Colonic mucosa (tissue), 4 donors: ENCODE results near the gene ITGA6. TPM values are rescaled to one million over a fixed set of nuclear protein-coding genes. Genes with fewer than 3 reads are reported as not detected.

Experiments
- DNase-seq: peaks from one replicate; pipeline ENCODE4 v3.0.0-alpha.2; 2020
- H3K27ac ChIP-seq: fragments of 200-600 bp; one replicate; pipeline ENCODE4 v1.8.0; 2021
- H3K27me3 ChIP-seq: fragments of 200-600 bp; one replicate; pipeline ENCODE4 v1.8.0; 2021
- H3K36me3 ChIP-seq: fragments of 200-600 bp; one replicate; pipeline ENCODE4 v1.8.0; 2021
- H3K4me1 ChIP-seq: fragments of 200-600 bp; one replicate; pipeline ENCODE4 v1.8.0; 2021; ENCODE audit warnings: mild to moderate bottlenecking
- H3K4me3 ChIP-seq: fragments of 200-600 bp; one replicate; pipeline ENCODE4 v1.8.0; 2021
- H3K9ac ChIP-seq, 2 donors: one replicate each; pipeline ENCODE4 v1.7.0; 2013; ENCODE audit warnings: control low read depth in 2 of 2, low read depth in 2 of 2, low read length in 2 of 2
- H3K9me3 ChIP-seq: fragments of 200-600 bp; one replicate; pipeline ENCODE4 v1.8.0; 2021
- CTCF ChIP-seq: fragments of 200-600 bp; IDR thresholded peaks from one replicate; pipeline ENCODE4 v1.8.0; 2022; ENCODE audit warnings: antibody characterized with exemption, mild to moderate bottlenecking
- intact Hi-C: fragments of 100-400 bp; cut with DNase I; formaldehyde crosslinking; loops from one replicate; pipeline ENCODE4 v1.14.1; 2022
- total RNA-seq, 2 donors: library from RNA; stranded (reverse); fragmentation: NEBNext Ultra II Directional in 1 of 2; extraction: Animal tissue kit (Norgen Biotek cat#: 25700) in 1 of 2; gene quantifications; one replicate each; pipeline ENCODE4 v1.2.1, GENCODE V29; 2021
- donor health status: healthy.
- donor health status: DM: no; HTN: no; CAD: no.
- donor health status: DM: no; HTN: no; CAD: no.

Gene ITGA6
- total RNA-seq, 2 donors from 2014 or later = 174 to 186 TPM

- Histone ChIP-seq H3K4me1 (peaks cover 4% of the 10 kb centered on the region), H3K9ac (no peak overlapping the region)
- intact Hi-C loops = no loop called here
Measured at GRCh38 chr2:172447811-172448493, 20.6 kb downstream of the ITGA6 start.

GRCh38 chr2:172448544-172449267, 21.3 kb downstream of the ITGA6 start:
- H3K36me3 ChIP-seq = no peaks in the 10 kb centered on the region
- peak overlapping the region; percentile 38 for H3K27ac ChIP-seq
- no peak for TF ChIP-seq CTCF
- H3K4me3 ChIP-seq = no peak overlapping the region
- DNase-seq = peak; percentile 75
- intact Hi-C loops = no loop called here
- no peaks in the 10 kb centered on the region for H3K27me3 ChIP-seq
- H3K4me1 ChIP-seq = peaks cover 4% of the 10 kb centered on the region
- H3K9ac ChIP-seq = no peak overlapping the region
- H3K9me3 ChIP-seq = no peaks in the 10 kb centered on the region

More at GRCh38 chr2:172447811-172448493, 20.6 kb downstream of the ITGA6 start:
- DNase-seq = peak; percentile 15
- Histone ChIP-seq H3K36me3 (no peaks in the 10 kb centered on the region), H3K27ac (peak overlapping the region; percentile 38), H3K9me3 (no peaks in the 10 kb centered on the region), H3K27me3 (no peaks in the 10 kb centered on the region), H3K4me3 (no peak overlapping the region)
- no peak for TF ChIP-seq CTCF

- Histone ChIP-seq H3K27me3 (no peaks in the 10 kb centered on the region), H3K36me3 (no peaks in the 10 kb centered on the region), H3K4me1 (peaks cover 4% of the 10 kb centered on the region), H3K9ac (no peak overlapping the region), H3K9me3 (no peaks in the 10 kb centered on the region), H3K4me3 (no peak overlapping the region), H3K27ac (no peak overlapping the region)
- intact Hi-C loops = no loop called here
- peak; percentile 17 for DNase-seq
- TF ChIP-seq CTCF = no peak
Measured at GRCh38 chr2:172449911-172450550, 22.6 kb downstream of the ITGA6 start.

- Histone ChIP-seq H3K4me1 (peaks cover under 1% of the 10 kb centered on the region), H3K4me3 (no peak overlapping the region), H3K27ac (no peak overlapping the region), H3K36me3 (no peaks in the 10 kb centered on the region), H3K9ac (no peak overlapping the region), H3K9me3 (no peaks in the 10 kb centered on the region), H3K27me3 (no peaks in the 10 kb centered on the region)
- TF ChIP-seq CTCF = no peak
- no peak for DNase-seq
- intact Hi-C loops = no loop called here
Measured at GRCh38 chr2:172451923-172452322, 24.5 kb downstream of the ITGA6 start.

GRCh38 chr2:172452845-172453244, 25.5 kb downstream of the ITGA6 start:
- TF ChIP-seq CTCF = no peak
- DNase-seq = no peak
- H3K4me1 ChIP-seq = no peaks in the 10 kb centered on the region
- no peak overlapping the region for H3K9ac ChIP-seq
- H3K27me3 ChIP-seq = no peaks in the 10 kb centered on the region
- no peaks in the 10 kb centered on the region for H3K9me3 ChIP-seq
- intact Hi-C loops = no loop called here
- H3K36me3 ChIP-seq = no peaks in the 10 kb centered on the region
- no peak overlapping the region for H3K4me3 ChIP-seq
- H3K27ac ChIP-seq = no peak overlapping the region
